SU-DHL-6 (cell line): ENCODE measurements around the gene SERPINB3.

Experiments
- H2AFZ ChIP-seq: fragments of 200-600 bp; sonication (generic); 2 replicates; pipeline ENCODE4 v1.6.1; 2014; ENCODE audit warnings: low read depth, mild to moderate bottlenecking, moderate library complexity, mixed read lengths, antibody characterized with exemption, low read length; ENCODE audit not compliant: severe bottlenecking
- H3F3A ChIP-seq: fragments of 200-600 bp; shearing (Covaris generic); 2 replicates; pipeline ENCODE4 v1.6.0; 2016; ENCODE audit warnings: antibody characterized with exemption, mild to moderate bottlenecking; ENCODE audit not compliant: insufficient read depth
- H3K27ac ChIP-seq: fragments of 200-600 bp; sonication (generic); 2 replicates; pipeline ENCODE4 v1.5.1; 2016; ENCODE audit warnings: low read depth, mild to moderate bottlenecking, low read length, moderate library complexity, mixed read lengths
- H3K27me3 ChIP-seq: fragments of 200-600 bp; sonication (generic), shearing (Covaris generic); 2 replicates; pipeline ENCODE4 v1.6.0; 2014; ENCODE audit warnings: mild to moderate bottlenecking, low read length
- H3K36me3 ChIP-seq: fragments of 200-600 bp; sonication (generic); 2 replicates; pipeline ENCODE4 v1.6.1; 2014; ENCODE audit warnings: mild to moderate bottlenecking, low read length, mixed read lengths
- H3K4me2 ChIP-seq: fragments of 300-600, 200-600 bp; shearing (Covaris generic), sonication (generic); 2 replicates; pipeline ENCODE4 v1.6.0; 2014; ENCODE audit warnings: low read length, low read depth, mild to moderate bottlenecking; ENCODE audit not compliant: poor library complexity, severe bottlenecking
- H3K4me3 ChIP-seq: fragments of 200-600 bp; sonication (generic); 2 replicates; pipeline ENCODE4 v1.5.1; 2014; ENCODE audit warnings: antibody characterized with exemption, low read length, mild to moderate bottlenecking, mixed read lengths; ENCODE audit not compliant: insufficient read depth, poor library complexity, severe bottlenecking
- H3K79me2 ChIP-seq: fragments of 200-600 bp; sonication (generic); 2 replicates; pipeline ENCODE4 v1.6.1; 2014; ENCODE audit warnings: mild to moderate bottlenecking, low read length, moderate library complexity; ENCODE audit not compliant: insufficient read depth
- H3K9ac ChIP-seq: fragments of 200-600 bp; sonication (generic); 2 replicates; pipeline ENCODE4 v1.7.0; 2014; ENCODE audit warnings: mild to moderate bottlenecking, low read length
- H3K9me2 ChIP-seq: fragments of 200-600 bp; sonication (generic); replicated peaks from 2 replicates; pipeline ENCODE4 v1.6.1; 2014; ENCODE audit warnings: low read length; ENCODE audit not compliant: insufficient read depth
- H3K9me3 ChIP-seq: fragments of 200-600 bp; sonication (generic); 2 replicates; pipeline ENCODE4 v1.6.1; 2014; ENCODE audit warnings: low read length, mixed read lengths; ENCODE audit not compliant: insufficient read depth
- H4K20me1 ChIP-seq: fragments of 200-600 bp; sonication (generic); 2 replicates; pipeline ENCODE4 v1.6.1; 2014; ENCODE audit warnings: low read depth, mild to moderate bottlenecking, antibody characterized with exemption, low read length, moderate library complexity, mixed read lengths
- EZH2phosphoT487 ChIP-seq: fragments of 200-600 bp; sonication (generic), shearing (Covaris generic); conservative IDR thresholded peaks from 2 replicates; pipeline ENCODE4 v1.6.1; 2018; ENCODE audit warnings: mild to moderate bottlenecking, antibody characterized with exemption, low read length, moderate library complexity, mixed read lengths
- TF ChIP-seq, protein P1 (sequence below): fragments of 200-600 bp; sonication (generic); IDR thresholded peaks from one replicate; pipeline ENCODE4 v1.5.1; 2017; ENCODE audit warnings: antibody characterized with exemption, mild to moderate bottlenecking, low read length, moderate library complexity; ENCODE audit not compliant: insufficient read depth, poor library complexity, severe bottlenecking

Gene SERPINB3

GRCh38 chr18:63681449-63682340 lies 20.0 kb upstream of the SERPINB3 start:
- no peaks in the 10 kb centered on the region for H3F3A ChIP-seq
- no peak for TF ChIP-seq EZH2phosphoT487
- TF ChIP-seq, protein P1, sequence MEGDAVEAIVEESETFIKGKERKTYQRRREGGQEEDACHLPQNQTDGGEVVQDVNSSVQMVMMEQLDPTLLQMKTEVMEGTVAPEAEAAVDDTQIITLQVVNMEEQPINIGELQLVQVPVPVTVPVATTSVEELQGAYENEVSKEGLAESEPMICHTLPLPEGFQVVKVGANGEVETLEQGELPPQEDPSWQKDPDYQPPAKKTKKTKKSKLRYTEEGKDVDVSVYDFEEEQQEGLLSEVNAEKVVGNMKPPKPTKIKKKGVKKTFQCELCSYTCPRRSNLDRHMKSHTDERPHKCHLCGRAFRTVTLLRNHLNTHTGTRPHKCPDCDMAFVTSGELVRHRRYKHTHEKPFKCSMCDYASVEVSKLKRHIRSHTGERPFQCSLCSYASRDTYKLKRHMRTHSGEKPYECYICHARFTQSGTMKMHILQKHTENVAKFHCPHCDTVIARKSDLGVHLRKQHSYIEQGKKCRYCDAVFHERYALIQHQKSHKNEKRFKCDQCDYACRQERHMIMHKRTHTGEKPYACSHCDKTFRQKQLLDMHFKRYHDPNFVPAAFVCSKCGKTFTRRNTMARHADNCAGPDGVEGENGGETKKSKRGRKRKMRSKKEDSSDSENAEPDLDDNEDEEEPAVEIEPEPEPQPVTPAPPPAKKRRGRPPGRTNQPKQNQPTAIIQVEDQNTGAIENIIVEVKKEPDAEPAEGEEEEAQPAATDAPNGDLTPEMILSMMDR: no peak
- no peaks in the 10 kb centered on the region for H3K9me3 ChIP-seq
- no peak overlapping the region for H3K9ac ChIP-seq
- no peaks in the 10 kb centered on the region for H3K36me3 ChIP-seq
- no peak overlapping the region for H2AFZ ChIP-seq
- H3K4me2 ChIP-seq: no peak overlapping the region
- no peak overlapping the region for H3K4me3 ChIP-seq
- no peaks in the 10 kb centered on the region for H3K9me2 ChIP-seq
- no peaks in the 10 kb centered on the region for H3K79me2 ChIP-seq
- no peak overlapping the region for H3K27ac ChIP-seq
- no peaks in the 10 kb centered on the region for H3K27me3 ChIP-seq
- no peaks in the 10 kb centered on the region for H4K20me1 ChIP-seq

GRCh38 chr18:63679820-63680606 lies 18.3 kb upstream of the SERPINB3 start:
- Histone ChIP-seq H3K79me2 (no peaks in the 10 kb centered on the region), H3K36me3 (no peaks in the 10 kb centered on the region), H3K4me3 (no peak overlapping the region), H2AFZ (no peak overlapping the region), H3F3A (no peaks in the 10 kb centered on the region), H3K9me3 (no peaks in the 10 kb centered on the region), H3K27ac (no peak overlapping the region), H4K20me1 (no peaks in the 10 kb centered on the region), H3K4me2 (no peak overlapping the region), H3K9ac (no peak overlapping the region), H3K27me3 (no peaks in the 10 kb centered on the region), H3K9me2 (no peaks in the 10 kb centered on the region)
- TF ChIP-seq, protein P1: no peak
- no peak for TF ChIP-seq EZH2phosphoT487

DNA sequence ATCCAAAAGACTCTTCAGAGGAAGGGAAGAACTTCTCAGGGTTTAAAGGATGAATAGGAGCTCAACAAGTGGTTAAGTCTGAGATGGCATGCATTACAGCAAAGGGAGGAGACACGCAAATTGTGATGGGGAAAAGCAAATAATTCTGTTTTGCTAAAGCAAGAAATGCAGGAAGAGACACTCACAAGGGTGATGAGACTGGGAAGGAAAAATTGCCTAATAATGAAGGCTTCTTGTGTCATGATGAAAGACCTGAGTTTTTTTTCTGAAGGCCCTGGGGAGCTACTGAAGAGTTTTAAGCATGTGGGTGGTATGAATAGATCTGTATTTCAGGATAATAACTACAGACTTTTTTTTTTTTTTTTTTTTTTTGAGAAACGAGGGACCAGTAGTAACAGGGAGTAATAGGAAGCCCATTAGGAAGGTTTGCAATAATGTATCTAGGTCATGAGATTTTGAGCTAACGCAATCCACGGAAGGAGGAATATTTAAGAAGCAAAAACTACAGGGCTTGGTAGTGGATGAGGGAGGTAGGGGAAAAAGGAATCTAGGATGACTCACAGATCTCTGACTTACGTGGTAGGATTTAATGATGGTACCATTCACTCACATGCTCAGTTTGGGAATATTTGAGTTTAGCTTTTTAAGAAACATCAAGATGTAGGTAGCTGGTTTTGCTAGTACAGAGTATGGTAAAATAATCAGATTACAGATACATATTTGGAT lies 16.0 kb upstream of the SERPINB3 start:
- H3K4me3 ChIP-seq: no peak overlapping the region
- H3K9me3 ChIP-seq: no peaks in the 10 kb centered on the region
- no peaks in the 10 kb centered on the region for H4K20me1 ChIP-seq
- H2AFZ ChIP-seq: no peak overlapping the region
- no peaks in the 10 kb centered on the region for H3K79me2 ChIP-seq
- H3K9me2 ChIP-seq: no peaks in the 10 kb centered on the region
- H3F3A ChIP-seq: no peaks in the 10 kb centered on the region
- no peaks in the 10 kb centered on the region for H3K36me3 ChIP-seq
- no peak overlapping the region for H3K9ac ChIP-seq
- H3K27me3 ChIP-seq: no peaks in the 10 kb centered on the region
- no peak overlapping the region for H3K4me2 ChIP-seq
- TF ChIP-seq EZH2phosphoT487: no peak
- TF ChIP-seq, protein P1: no peak
- no peak overlapping the region for H3K27ac ChIP-seq
